Measurements from ENCODE around the gene SND1. TPM values are rescaled to one million over a fixed set of nuclear protein-coding genes. Genes with fewer than 3 reads are reported as not detected.

The SND1 gene
- total RNA-seq, 4 donors from 2014 or later = 70.8 to 141 (median 85.7) TPM

GRCh38 chr7:128125816-128126215, 473.8 kb downstream of the SND1 start:
- no peak for DNase-seq (ENCODE audit: low spot score in 2 of 2)
- no peak overlapping the region for H3K4me3 ChIP-seq
- H3K27me3 ChIP-seq = no peaks in the 10 kb centered on the region
- H3K4me1 ChIP-seq = no peaks in the 10 kb centered on the region
- no peak for TF ChIP-seq EP300 (IDR thresholded peaks at IDR 0.05)
- no peak for TF ChIP-seq CTCF (IDR thresholded peaks at IDR 0.05)
- no peak for TF ChIP-seq POLR2A (IDR thresholded peaks at IDR 0.05)
- no peaks in the 10 kb centered on the region for H3K9me3 ChIP-seq
- 39 to 51% methylated on average over 1 of the region's 1 CpG for WGBS, 2 donors
- H3K27ac ChIP-seq = no peak overlapping the region
- H3K36me3 ChIP-seq = no peaks in the 10 kb centered on the region

DNA sequence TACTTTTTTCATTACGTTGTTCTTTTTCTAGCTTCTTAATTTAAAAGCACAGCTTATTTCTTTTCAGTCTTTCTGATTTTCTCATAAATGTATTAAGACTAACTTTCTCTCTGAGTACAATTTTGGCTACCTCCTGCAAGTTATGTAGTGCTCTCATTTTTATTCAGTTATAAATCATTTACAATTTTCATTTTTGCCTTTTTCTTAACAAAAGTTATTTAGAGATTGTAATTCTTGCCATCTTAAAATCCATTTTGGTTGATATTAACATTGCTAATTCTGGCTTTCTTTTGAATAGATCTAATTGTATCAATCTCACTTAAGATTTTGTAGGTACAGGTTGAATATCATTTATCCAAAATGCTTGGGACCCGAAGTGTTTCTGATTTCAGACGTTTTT, 476.4 kb downstream of the SND1 start:
- Histone ChIP-seq H3K36me3 (no peaks in the 10 kb centered on the region), H3K27me3 (peaks cover 0 to 5% of the 10 kb centered on the region in 2 donors), H3K4me1 (no peaks in the 10 kb centered on the region), H3K27ac (no peak overlapping the region), H3K9me3 (no peaks in the 10 kb centered on the region), H3K4me3 (no peak overlapping the region)
- no peak for TF ChIP-seq EP300 (IDR thresholded peaks at IDR 0.05)
- no peak for TF ChIP-seq POLR2A (IDR thresholded peaks at IDR 0.05)
- TF ChIP-seq CTCF (IDR thresholded peaks at IDR 0.05) = no peak
- WGBS, 2 donors = 86% methylated on average over 3 of the region's 3 CpGs
- no peak for DNase-seq (ENCODE audit: low spot score in 2 of 2)

- TF ChIP-seq CTCF (IDR thresholded peaks at IDR 0.05) (no peak), POLR2A (IDR thresholded peaks at IDR 0.05) (no peak), EP300 (IDR thresholded peaks at IDR 0.05) (no peak)
- 75 to 84% methylated on average over 12 of the region's 12 CpGs for WGBS, 2 donors
- peaks cover 0 to 13% of the 10 kb centered on the region in 2 donors for H3K27me3 ChIP-seq
- no peaks in the 10 kb centered on the region for H3K4me1 ChIP-seq
- no peaks in the 10 kb centered on the region for H3K9me3 ChIP-seq
- DNase-seq (ENCODE audit: low spot score in 2 of 2) = no peak
- H3K36me3 ChIP-seq = no peaks in the 10 kb centered on the region
- no peak overlapping the region for H3K27ac ChIP-seq
- no peak overlapping the region for H3K4me3 ChIP-seq
These were observed 477.4 kb downstream of the SND1 start for GRCh38 chr7:128129224-128129864.

DNA sequence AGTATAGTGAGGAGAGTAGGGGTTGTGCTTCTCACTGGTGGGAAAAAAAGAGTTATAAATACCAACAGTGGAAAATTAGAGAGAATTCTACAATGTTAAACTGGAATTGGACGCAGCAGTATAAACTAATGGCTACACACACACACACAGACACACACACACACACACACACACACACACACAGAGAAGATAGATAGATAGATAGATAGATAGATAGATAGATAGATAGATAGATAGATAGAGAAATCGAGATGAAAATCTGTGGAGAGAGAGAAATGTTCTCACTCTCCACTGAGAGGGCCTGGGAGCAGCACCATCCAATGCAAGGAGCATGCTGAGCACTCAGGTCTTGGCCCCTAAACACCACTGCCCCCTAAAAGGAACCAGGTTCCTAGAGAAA, 479.1 kb downstream of the SND1 start:
- no peak for TF ChIP-seq CTCF (IDR thresholded peaks at IDR 0.05)
- no peak for TF ChIP-seq EP300 (IDR thresholded peaks at IDR 0.05)
- no peak for TF ChIP-seq POLR2A (IDR thresholded peaks at IDR 0.05)
- Histone ChIP-seq H3K36me3 (no peaks in the 10 kb centered on the region), H3K4me3 (no peak overlapping the region), H3K27me3 (peaks cover 0 to 28% of the 10 kb centered on the region in 2 donors), H3K27ac (no peak overlapping the region), H3K9me3 (no peaks in the 10 kb centered on the region), H3K4me1 (peaks cover 0 to 16% (median 6%) of the 10 kb centered on the region in 4 donors)
- DNase-seq (ENCODE audit: low spot score in 2 of 2) = no peak
- WGBS, 2 donors = 86 to 92% methylated on average over 2 of the region's 2 CpGs

GRCh38 chr7:128131731-128132130, 479.7 kb downstream of the SND1 start:
- Histone ChIP-seq H3K27ac (no peak overlapping the region), H3K4me3 (no peak overlapping the region), H3K27me3 (peaks cover 0 to 32% of the 10 kb centered on the region in 2 donors), H3K4me1 (peaks cover 0 to 19% (median 8%) of the 10 kb centered on the region in 4 donors), H3K9me3 (no peaks in the 10 kb centered on the region), H3K36me3 (no peaks in the 10 kb centered on the region)
- DNase-seq (ENCODE audit: low spot score in 2 of 2) = no peak
- 63 to 66% methylated on average over 4 of the region's 4 CpGs for WGBS, 2 donors
- no peak for TF ChIP-seq EP300 (IDR thresholded peaks at IDR 0.05)
- no peak for TF ChIP-seq CTCF (IDR thresholded peaks at IDR 0.05)
- TF ChIP-seq POLR2A (IDR thresholded peaks at IDR 0.05) = no peak
